ENCODE data around the gene SH3BP1.

SH3BP1 gene

GRCh38 chr22:37658133-37659065 lies 18.9 kb downstream of the SH3BP1 start, which contains the start of gene PDXP:
Gene PDXP, plus strand, starts transcription at chr22:37658723. Its CDS starts 60 bp downstream, at chr22:37658783.
- TF ChIP-seq REST (IDR thresholded peaks at IDR 0.05; ENCODE audit: low read depth) (no peak), EGR1 (IDR thresholded peaks at IDR 0.05) (no peak), CEBPB (IDR thresholded peaks at IDR 0.05) (no peak), RAD21 (IDR thresholded peaks at IDR 0.05; ENCODE audit: low read depth) (no peak), MAX (IDR thresholded peaks at IDR 0.05) (peak; percentile 82), YY1 (IDR thresholded peaks at IDR 0.05; ENCODE audit: low read depth) (0 out of 2 replicates have a peak, but pooled peaks have one; percentile 33), TEAD4 (IDR thresholded peaks at IDR 0.05) (no peak), FOXM1 (IDR thresholded peaks at IDR 0.05; ENCODE audit: borderline replicate concordance, low read depth) (no peak), TCF12 (IDR thresholded peaks at IDR 0.05; ENCODE audit: low read depth) (no peak), TAF1 (IDR thresholded peaks at IDR 0.05; ENCODE audit: low read depth) (peak; percentile 19; the same call in 1 of the 2 replicates), ZBTB7A (IDR thresholded peaks at IDR 0.05; ENCODE audit: low read depth) (no peak), CREB1 (IDR thresholded peaks at IDR 0.05; ENCODE audit: low read depth) (peak; percentile 86), NFIC (IDR thresholded peaks at IDR 0.05) (no peak), USF1 (IDR thresholded peaks at IDR 0.05) (no peak), EP300 (IDR thresholded peaks at IDR 0.05; ENCODE audit: borderline replicate concordance) (no peak)

GRCh38 chr22:37659066-37659896 lies 19.8 kb downstream of the SH3BP1 start:
- TF ChIP-seq ZBTB7A (IDR thresholded peaks at IDR 0.05; ENCODE audit: low read depth): no peak
- TF ChIP-seq REST (IDR thresholded peaks at IDR 0.05; ENCODE audit: low read depth): no peak
- peak; percentile 32; the same call in 1 of the 2 replicates for TF ChIP-seq MAX (IDR thresholded peaks at IDR 0.05)
- no peak for TF ChIP-seq TAF1 (IDR thresholded peaks at IDR 0.05; ENCODE audit: low read depth)

DNA sequence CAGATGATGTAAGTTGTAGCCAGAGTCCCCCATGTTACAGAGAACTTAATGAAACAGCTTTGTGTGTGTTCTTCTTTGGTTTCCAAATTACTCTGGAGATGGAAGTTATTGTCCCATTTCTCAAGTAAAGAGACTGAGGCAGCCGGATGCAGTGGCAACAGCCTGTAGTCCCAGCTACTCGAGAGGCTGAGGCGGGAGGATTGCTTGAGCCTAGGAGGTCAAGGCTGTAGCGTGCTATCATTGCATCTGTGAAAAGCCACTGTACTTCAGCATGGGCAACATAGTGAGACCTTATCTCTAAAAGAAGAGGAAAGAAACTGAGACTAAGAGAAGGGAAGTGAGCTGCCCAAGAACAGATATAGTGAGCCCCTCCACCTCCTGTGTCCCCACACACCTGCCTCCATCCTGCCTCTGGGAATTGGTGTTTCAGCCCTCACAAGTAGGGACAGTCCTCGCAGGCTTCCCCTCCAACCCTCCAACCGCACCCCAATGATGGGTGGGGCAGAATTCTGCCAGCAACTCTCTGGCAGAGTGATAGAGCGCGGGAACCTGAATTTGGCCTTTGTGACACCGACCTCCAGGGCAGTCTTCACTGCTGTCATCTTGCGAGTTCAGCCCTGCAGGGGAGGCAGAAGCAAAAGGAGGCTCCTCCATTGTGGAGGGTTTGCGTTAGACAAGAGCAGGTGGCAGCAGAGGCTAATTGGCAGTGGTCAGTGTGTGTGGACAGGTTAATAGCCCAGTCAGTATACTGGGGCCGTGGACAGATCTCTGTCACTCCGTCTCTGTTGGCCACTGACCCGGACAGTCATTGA lies 20.6 kb downstream of the SH3BP1 start:
- TF ChIP-seq TEAD4 (IDR thresholded peaks at IDR 0.05) (no peak), TCF12 (IDR thresholded peaks at IDR 0.05; ENCODE audit: low read depth) (no peak), CEBPB (IDR thresholded peaks at IDR 0.05) (no peak), TAF1 (IDR thresholded peaks at IDR 0.05; ENCODE audit: low read depth) (no peak), FOXM1 (IDR thresholded peaks at IDR 0.05; ENCODE audit: borderline replicate concordance, low read depth) (no peak), EGR1 (IDR thresholded peaks at IDR 0.05) (no peak), REST (IDR thresholded peaks at IDR 0.05; ENCODE audit: low read depth) (no peak), ZBTB7A (IDR thresholded peaks at IDR 0.05; ENCODE audit: low read depth) (no peak), EP300 (IDR thresholded peaks at IDR 0.05; ENCODE audit: borderline replicate concordance) (no peak)

All from Ishikawa (cell line).